A673 (cell line): ENCODE results near the gene DARS2.

Experiments used
- EZH2 ChIP-seq: fragments of 200-600 bp; sonication (generic); IDR thresholded peaks from 2 replicates; pipeline ENCODE4 v1.6.1; 2017; ENCODE audit warnings: borderline replicate concordance, low read depth, mild to moderate bottlenecking, mixed read lengths, antibody characterized with exemption, low read length; ENCODE audit not compliant: poor library complexity, severe bottlenecking
- TF ChIP-seq, protein P1 (sequence below): fragments of 300-800, 200-600 bp; sonication (generic); conservative IDR thresholded peaks from 2 replicates; pipeline ENCODE4 v1.5.1; 2017; ENCODE audit warnings: low read depth, mild to moderate bottlenecking, antibody characterized with exemption, low read length, moderate library complexity, mixed read lengths

DNA sequence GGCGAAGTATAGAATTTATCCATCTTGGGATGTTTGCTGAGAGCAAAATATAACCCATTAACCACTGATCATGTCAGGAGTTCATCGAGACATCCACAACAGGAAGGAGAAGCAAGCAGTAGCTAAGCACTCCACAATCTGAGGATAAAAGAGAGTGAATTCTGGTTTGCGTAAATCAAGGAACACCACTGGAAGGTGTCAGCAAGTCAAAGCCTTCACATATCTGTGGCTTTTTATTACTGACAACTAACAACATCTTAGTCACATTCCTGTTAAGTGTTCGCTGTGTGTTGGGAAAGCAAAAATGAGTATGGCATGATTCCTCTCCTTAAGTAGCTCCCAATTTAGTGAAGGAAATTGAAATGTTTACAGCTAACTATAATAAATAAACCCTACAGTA, 44.5 kb upstream of the DARS2 start:
- TF ChIP-seq, protein P1, sequence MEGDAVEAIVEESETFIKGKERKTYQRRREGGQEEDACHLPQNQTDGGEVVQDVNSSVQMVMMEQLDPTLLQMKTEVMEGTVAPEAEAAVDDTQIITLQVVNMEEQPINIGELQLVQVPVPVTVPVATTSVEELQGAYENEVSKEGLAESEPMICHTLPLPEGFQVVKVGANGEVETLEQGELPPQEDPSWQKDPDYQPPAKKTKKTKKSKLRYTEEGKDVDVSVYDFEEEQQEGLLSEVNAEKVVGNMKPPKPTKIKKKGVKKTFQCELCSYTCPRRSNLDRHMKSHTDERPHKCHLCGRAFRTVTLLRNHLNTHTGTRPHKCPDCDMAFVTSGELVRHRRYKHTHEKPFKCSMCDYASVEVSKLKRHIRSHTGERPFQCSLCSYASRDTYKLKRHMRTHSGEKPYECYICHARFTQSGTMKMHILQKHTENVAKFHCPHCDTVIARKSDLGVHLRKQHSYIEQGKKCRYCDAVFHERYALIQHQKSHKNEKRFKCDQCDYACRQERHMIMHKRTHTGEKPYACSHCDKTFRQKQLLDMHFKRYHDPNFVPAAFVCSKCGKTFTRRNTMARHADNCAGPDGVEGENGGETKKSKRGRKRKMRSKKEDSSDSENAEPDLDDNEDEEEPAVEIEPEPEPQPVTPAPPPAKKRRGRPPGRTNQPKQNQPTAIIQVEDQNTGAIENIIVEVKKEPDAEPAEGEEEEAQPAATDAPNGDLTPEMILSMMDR, result no peak
- no peak for TF ChIP-seq EZH2
